Fibroblast of lung (primary cell): ENCODE measurements around the gene PHIP. TPM values are rescaled to one million over a fixed set of nuclear protein-coding genes. Genes with fewer than 3 reads are reported as not detected.

Experiments
- DNase-seq, 2 donors: peaks; one replicate each; pipeline versions ENCODE4 v3.0.0 to v3.0.0-alpha.2; 2010; ENCODE audit warnings: low read depth in 2 of 2
- H2AFZ ChIP-seq: 2 replicates; pipeline ENCODE4 v1.5.1; 2012; ENCODE audit warnings: low read length, control low read depth, inconsistent platforms
- H3K27ac ChIP-seq: 2 replicates; pipeline ENCODE4 v1.5.1; 2011; ENCODE audit warnings: low read length, control low read depth; ENCODE audit not compliant: insufficient read depth
- H3K27me3 ChIP-seq: 2 replicates; pipeline ENCODE4 v1.5.1; 2011; ENCODE audit warnings: mild to moderate bottlenecking, low read length; ENCODE audit not compliant: control insufficient read depth, insufficient read depth
- H3K36me3 ChIP-seq: 2 replicates; pipeline ENCODE4 v1.5.1; 2011; ENCODE audit warnings: low read length; ENCODE audit not compliant: control insufficient read depth, insufficient read depth
- H3K4me1 ChIP-seq: 2 replicates; pipeline ENCODE4 v1.5.1; 2011; ENCODE audit warnings: low read length; ENCODE audit not compliant: control insufficient read depth, insufficient read depth; ENCODE audit errors: extremely low read depth
- H3K4me2 ChIP-seq: 2 replicates; pipeline ENCODE4 v1.5.1; 2011; ENCODE audit warnings: low read length, control low read depth; ENCODE audit not compliant: insufficient read depth; ENCODE audit errors: extremely low read depth
- H3K4me3 ChIP-seq, 4 experiments: fragments of 200-600 bp in 1 of 4; sonication (generic) in 1 of 4; replicated peaks in 1 of 4; 2 replicates each; pipeline ENCODE4 v1.5.1; 2011 to 2016; ENCODE audit warnings: low read length in 4 of 4, low read depth in 3 of 4, mild to moderate bottlenecking in 3 of 4, control low read depth in 2 of 4, inconsistent platforms in 1 of 4, mixed read lengths in 1 of 4; ENCODE audit not compliant: insufficient read depth in 1 of 4; ENCODE audit errors: control extremely low read depth in 1 of 4
- H3K79me2 ChIP-seq: 2 replicates; pipeline ENCODE4 v1.5.1; 2012; ENCODE audit warnings: mild to moderate bottlenecking, low read length, inconsistent platforms; ENCODE audit not compliant: control insufficient read depth, insufficient read depth
- H3K9ac ChIP-seq: 2 replicates; pipeline ENCODE4 v1.5.1; 2011; ENCODE audit warnings: mild to moderate bottlenecking, low read length, control low read depth; ENCODE audit not compliant: insufficient read depth
- H3K9me3 ChIP-seq: 2 replicates; pipeline ENCODE4 v1.5.1; 2012; ENCODE audit warnings: low read depth, low read length; ENCODE audit not compliant: control insufficient read depth, insufficient read depth
- H4K20me1 ChIP-seq: 2 replicates; pipeline ENCODE4 v1.5.1; 2011; ENCODE audit warnings: low read length; ENCODE audit not compliant: control insufficient read depth, insufficient read depth; ENCODE audit errors: extremely low read depth
- CTCF ChIP-seq, 2 donors: IDR thresholded peaks in 1 of 2; conservative IDR thresholded peaks in 1 of 2; 1 replicate in 1 of 2; 2 replicates in 1 of 2; pipeline ENCODE4 v1.5.1; 2011 to 2012; ENCODE audit warnings: low read length in 2 of 2, control low read depth in 1 of 2, inconsistent platforms in 1 of 2, low read depth in 1 of 2, mild to moderate bottlenecking in 1 of 2
- EZH2 ChIP-seq: IDR thresholded peaks from 2 replicates; pipeline ENCODE4 v1.5.1; 2012; ENCODE audit warnings: low read length, control low read depth, mild to moderate bottlenecking; ENCODE audit errors: missing control alignments
- polyA plus RNA-seq, 2 donors: library from polyadenylated mRNA; depleted of rRNA in 1 of 2; stranded (reverse) in 1 of 2; unstranded in 1 of 2; fragments of >200 nt; gene quantifications; 2 replicates each; pipeline ENCODE4 v1.2.1, GENCODE V29; 2011 to 2012; ENCODE audit warnings: missing spikeins in 1 of 2
- total RNA-seq: library from RNA; depleted of rRNA; stranded (reverse); fragments of >200 nt; gene quantifications from 2 replicates; pipeline ENCODE4 v1.2.1, GENCODE V29; 2014

The PHIP gene
- total and polyA plus RNA-seq, 2 donors (not counting 1 experiment from before 2014, with no cell fraction given) = 6.7 to 26.1 TPM

GRCh38 chr6:79010422-79010821 lies 67.6 kb downstream of the PHIP start:
- H3K79me2 ChIP-seq = no peaks in the 10 kb centered on the region
- no peaks in the 10 kb centered on the region for H3K27me3 ChIP-seq
- H3K9ac ChIP-seq = no peak overlapping the region
- TF ChIP-seq EZH2 (no peak), CTCF (conservative IDR thresholded peaks at IDR 0.05 in 1 of 2, IDR thresholded peaks at IDR 0.05 in 1 of 2; ENCODE audit: low read depth in 1 of 2, low read length in 2 of 2) (no peak)
- H3K4me3 ChIP-seq = no peak overlapping the region
- no peak for DNase-seq
- no peak overlapping the region for H3K4me2 ChIP-seq
- H4K20me1 ChIP-seq = no peaks in the 10 kb centered on the region
- H3K36me3 ChIP-seq = peaks cover 3% of the 10 kb centered on the region
- H3K9me3 ChIP-seq = no peaks in the 10 kb centered on the region
- H3K27ac ChIP-seq = no peak overlapping the region
- H2AFZ ChIP-seq = no peak overlapping the region
- no peaks in the 10 kb centered on the region for H3K4me1 ChIP-seq

DNA sequence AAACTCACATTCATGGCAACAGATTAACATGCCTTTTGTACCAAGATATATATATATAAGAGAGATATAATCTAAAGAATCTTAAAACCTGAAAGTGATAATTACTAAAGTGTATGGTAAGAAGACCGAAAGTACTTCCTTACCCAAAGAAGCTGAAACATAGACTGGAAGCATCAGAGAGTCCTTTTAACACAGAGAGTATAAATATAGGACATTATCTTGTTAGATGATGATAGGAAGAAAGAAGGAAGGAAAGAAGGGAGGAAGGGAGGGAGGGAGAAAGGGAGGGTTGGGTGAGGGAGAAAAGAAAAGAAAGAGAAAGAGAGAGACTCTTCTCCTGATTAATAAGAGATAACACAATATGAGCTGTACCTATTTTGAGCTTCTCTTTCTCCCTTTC lies 68.2 kb downstream of the PHIP start:
- H3K9ac ChIP-seq = no peak overlapping the region
- no peak overlapping the region for H3K4me2 ChIP-seq
- TF ChIP-seq CTCF (conservative IDR thresholded peaks at IDR 0.05 in 1 of 2, IDR thresholded peaks at IDR 0.05 in 1 of 2; ENCODE audit: low read depth in 1 of 2, low read length in 2 of 2) = no peak
- TF ChIP-seq EZH2 = no peak
- no peaks in the 10 kb centered on the region for H3K9me3 ChIP-seq
- H3K36me3 ChIP-seq = peaks cover under 1% of the 10 kb centered on the region
- no peak overlapping the region for H3K4me3 ChIP-seq
- H4K20me1 ChIP-seq = no peaks in the 10 kb centered on the region
- no peaks in the 10 kb centered on the region for H3K4me1 ChIP-seq
- H3K27ac ChIP-seq = no peak overlapping the region
- no peak overlapping the region for H2AFZ ChIP-seq
- H3K79me2 ChIP-seq = no peaks in the 10 kb centered on the region
- no peaks in the 10 kb centered on the region for H3K27me3 ChIP-seq
- DNase-seq = no peak

DNA sequence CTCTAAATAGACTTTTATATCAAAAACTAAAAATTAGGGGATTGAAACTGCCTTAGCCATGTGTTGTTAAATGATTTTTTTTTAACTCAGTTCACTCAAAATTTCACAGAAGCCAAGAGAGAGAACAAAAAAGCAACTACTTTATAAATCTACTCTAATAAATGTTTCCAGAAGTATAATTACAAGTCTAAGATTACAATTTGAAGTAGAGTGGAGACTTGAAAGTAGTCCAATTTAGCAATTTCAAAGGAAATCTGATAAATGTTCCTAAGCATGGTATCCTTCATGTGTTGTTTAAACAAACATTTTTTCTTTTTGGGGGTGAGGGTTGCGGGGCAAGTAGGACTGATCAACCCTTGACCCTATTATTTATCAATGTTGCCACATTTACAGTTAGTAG lies 72.6 kb downstream of the PHIP start:
- Histone ChIP-seq H3K4me3 (no peak overlapping the region), H2AFZ (no peak overlapping the region), H3K4me2 (peak overlapping the region; percentile 62), H3K4me1 (no peaks in the 10 kb centered on the region), H3K36me3 (no peaks in the 10 kb centered on the region), H3K79me2 (no peaks in the 10 kb centered on the region), H3K9me3 (no peaks in the 10 kb centered on the region), H3K9ac (no peak overlapping the region), H3K27ac (no peak overlapping the region), H4K20me1 (no peaks in the 10 kb centered on the region), H3K27me3 (no peaks in the 10 kb centered on the region)
- peak; percentile 1 to 10 for DNase-seq
- TF ChIP-seq CTCF (conservative IDR thresholded peaks at IDR 0.05 in 1 of 2, IDR thresholded peaks at IDR 0.05 in 1 of 2; ENCODE audit: low read depth in 1 of 2, low read length in 2 of 2) (no peak), EZH2 (no peak)
